Measurements from ENCODE around the gene RFX3. TPM values are rescaled to one million over a fixed set of nuclear protein-coding genes. Genes with fewer than 3 reads are reported as not detected.

RFX3 gene
- total and polyA plus RNA-seq, 2 of the 13 experiments (the other 11 are each of a cell fraction or from before 2014, with no cell fraction given): 2.7 to 5.3 TPM

- TF ChIP-seq ZNF512 (CRISPR knock-in tag; IDR thresholded peaks at IDR 0.05) (no peak), ZBTB38 (CRISPR knock-in tag; IDR thresholded peaks at IDR 0.05) (no peak), ZNF740 (CRISPR knock-in tag; IDR thresholded peaks at IDR 0.05) (no peak), PATZ1 (CRISPR knock-in tag; IDR thresholded peaks at IDR 0.05) (no peak), ZFP1 (CRISPR knock-in tag; IDR thresholded peaks at IDR 0.05) (no peak), CCAR2 (optimal IDR thresholded peaks at IDR 0.05; ENCODE audit: low read depth, low read length) (no peak), ZNF724P (CRISPR knock-in tag; IDR thresholded peaks at IDR 0.05; ENCODE audit: borderline replicate concordance) (no peak), ZNF556 (CRISPR knock-in tag; IDR thresholded peaks at IDR 0.05; ENCODE audit: borderline replicate concordance) (no peak), ZNF276 (CRISPR knock-in tag; IDR thresholded peaks at IDR 0.05; ENCODE audit: low read depth) (no peak), KLF6 (CRISPR knock-in tag; IDR thresholded peaks at IDR 0.05) (no peak), ZFP62 (CRISPR knock-in tag; IDR thresholded peaks at IDR 0.05) (no peak), ZNF484 (CRISPR knock-in tag; IDR thresholded peaks at IDR 0.05; ENCODE audit: borderline replicate concordance, low read depth) (no peak), ZKSCAN8 (CRISPR knock-in tag; IDR thresholded peaks at IDR 0.05; ENCODE audit: borderline replicate concordance) (no peak), ZNF772 (CRISPR knock-in tag; IDR thresholded peaks at IDR 0.05) (no peak), ZNF460 (CRISPR knock-in tag; IDR thresholded peaks at IDR 0.05; ENCODE audit: borderline replicate concordance) (no peak), ZNF24 (IDR thresholded peaks at IDR 0.05) (no peak), DMAP1 (CRISPR knock-in tag; IDR thresholded peaks at IDR 0.05) (no peak), GABPB1 (CRISPR knock-in tag; IDR thresholded peaks at IDR 0.05) (no peak), MAZ (IDR thresholded peaks at IDR 0.05; ENCODE audit: borderline replicate concordance, low read depth, low read length) (no peak), MAZ (CRISPR knock-in tag; IDR thresholded peaks at IDR 0.05; ENCODE audit: low read depth) (no peak), HCFC1 (IDR thresholded peaks at IDR 0.05; ENCODE audit: low read depth, low read length) (no peak), NR2C2 (CRISPR knock-in tag; IDR thresholded peaks at IDR 0.05; ENCODE audit: borderline replicate concordance) (no peak), ZNF557 (CRISPR knock-in tag; IDR thresholded peaks at IDR 0.05) (no peak), EP300 (IDR thresholded peaks at IDR 0.05; ENCODE audit: low read depth in 2 of 2, low read length in 2 of 2) (0 out of 4 replicates have a peak, but pooled peaks of 1 of the 2 experiments have one; percentile 31), EP300 (CRISPR knock-in tag; IDR thresholded peaks at IDR 0.05; ENCODE audit: borderline replicate concordance) (no peak), ZNF138 (CRISPR knock-in tag; IDR thresholded peaks at IDR 0.05; ENCODE audit: low read depth) (no peak), ETV5 (CRISPR knock-in tag; IDR thresholded peaks at IDR 0.05; ENCODE audit: borderline replicate concordance) (no peak), CENPT (CRISPR knock-in tag; IDR thresholded peaks at IDR 0.05; ENCODE audit: low read depth) (no peak), ZNF446 (CRISPR knock-in tag; IDR thresholded peaks at IDR 0.05) (no peak)
Measured at GRCh38 chr9:3511551-3511950, 14.2 kb downstream of the RFX3 start (continued).

All from HepG2 (cell line).